Tibial artery (tissue), 4 donors: Measurements from ENCODE around the gene CAP2.
A peak's percentile ranks its signal among the peaks of the same experiment; 100 is the strongest.
"Not testable (repeated sequence)": the region's sequence is repeated elsewhere in the genome, so short reads cannot be mapped to it uniquely, and the experiment has no call there.

ENCODE experiments used
- DNase-seq, 2 donors: peaks; one replicate each; pipeline ENCODE4 v3.0.0-alpha.2; 2019
- H3K27ac ChIP-seq, 2 donors: fragments of 200-600 bp; sonication (generic) in 1 of 2; 1 replicate in 1 of 2; 2 replicates in 1 of 2; pipeline ENCODE4 v1.5.1; 2018 to 2019; ENCODE audit warnings: mild to moderate bottlenecking in 1 of 2
- H3K27me3 ChIP-seq, 2 donors: fragments of 200-600 bp; sonication (generic) in 1 of 2; one replicate each; pipeline versions ENCODE4 v1.5.1 to v1.6.0; 2016 to 2019
- H3K36me3 ChIP-seq, 3 donors: fragments of 200-600 bp; sonication (generic) in 2 of 3; one replicate each; pipeline ENCODE4 v1.5.1; 2016 to 2019; ENCODE audit warnings: mild to moderate bottlenecking in 2 of 3
- H3K4me1 ChIP-seq, 4 donors: fragments of 200-600 bp; sonication (generic) in 2 of 4; 1 replicate in 3 of 4; 2 replicates in 1 of 4; pipeline ENCODE4 v1.5.1; 2016 to 2019
- H3K4me3 ChIP-seq, 2 donors: fragments of 200-600 bp; sonication (generic) in 1 of 2; 1 replicate in 1 of 2; 2 replicates in 1 of 2; pipeline ENCODE4 v1.5.1; 2018 to 2019; ENCODE audit warnings: mild to moderate bottlenecking in 2 of 2
- H3K9me3 ChIP-seq, 3 donors: fragments of 200-600 bp; sonication (generic) in 1 of 3; one replicate each; pipeline ENCODE4 v1.5.1; 2016 to 2019
- CTCF ChIP-seq, 2 experiments: fragments of 200-600 bp in 1 of 2; fragments of 450-650 bp in 1 of 2; IDR thresholded peaks; one replicate each; pipeline ENCODE4 v1.5.1; 2017 to 2019; ENCODE audit warnings: antibody characterized with exemption in 2 of 2, mild to moderate bottlenecking in 1 of 2, moderate library complexity in 1 of 2
- intact Hi-C: fragments of 100-400 bp; cut with DNase I; formaldehyde crosslinking; loops from one replicate; pipeline ENCODE4 v1.15.0; 2023; ENCODE audit warnings: low total_unique reads

The CAP2 gene

DNA sequence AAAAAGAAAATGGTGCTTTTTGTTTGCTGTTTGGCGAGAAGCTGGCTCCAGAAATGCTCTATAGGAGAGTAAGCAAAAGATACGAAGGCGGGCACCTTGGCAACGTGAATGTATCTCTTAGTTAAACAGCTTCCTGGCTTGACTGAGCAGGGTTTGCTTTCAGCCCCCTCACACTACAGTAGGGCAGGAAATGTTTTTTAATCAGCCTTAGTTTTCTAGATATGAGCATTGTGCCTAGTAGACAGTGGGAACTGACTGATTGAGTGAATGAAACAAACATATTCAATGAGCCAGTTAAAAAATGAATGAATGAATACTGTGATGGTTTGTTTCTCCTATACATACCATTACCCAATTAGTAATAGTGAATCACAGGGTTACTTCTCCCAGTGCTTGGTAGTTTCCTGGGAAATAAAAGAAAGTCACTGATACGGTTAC, 19.9 kb downstream of the CAP2 start:
- no peak for DNase-seq
- Histone ChIP-seq H3K4me3 (no peak overlapping the region), H3K36me3 (no peaks in the 10 kb centered on the region), H3K9me3 (no peaks in the 10 kb centered on the region), H3K27ac (peak overlapping the region; percentile 2 to 45), H3K4me1 (peaks cover 0 to 71% (median 22%) of the 10 kb centered on the region in 4 donors), H3K27me3 (no peaks in the 10 kb centered on the region)
- intact Hi-C loops, result no loop called here
- no peak for TF ChIP-seq CTCF (IDR thresholded peaks at IDR 0.05)

DNA sequence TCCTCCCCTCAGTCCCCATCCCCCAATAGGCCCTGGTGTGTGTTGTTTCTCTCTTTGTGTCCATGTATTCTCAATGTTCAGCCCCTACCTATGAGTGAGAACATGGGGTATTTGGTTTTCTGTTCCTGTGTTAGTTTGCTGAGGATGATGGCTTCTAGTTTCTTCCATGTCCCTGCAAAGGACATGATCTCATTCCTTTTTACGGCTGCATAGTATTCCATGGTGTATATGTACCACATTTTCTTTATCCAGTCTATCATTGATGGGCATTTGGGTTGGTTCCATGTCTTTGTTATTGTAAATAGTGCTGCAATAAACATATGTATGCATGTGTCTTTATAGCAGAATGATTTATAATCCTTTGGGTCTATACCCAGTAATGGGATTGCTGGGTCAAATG, 21.0 kb downstream of the CAP2 start:
- intact Hi-C loops, H3K27ac ChIP-seq, DNase-seq, H3K9me3 ChIP-seq, H3K36me3 ChIP-seq, H3K27me3 ChIP-seq, H3K4me3 ChIP-seq: not testable (repeated sequence)
- peaks cover 0 to 70% (median 24%) of the 10 kb centered on the region in 4 donors for H3K4me1 ChIP-seq

GRCh38 chr6:17415321-17415720, 21.9 kb downstream of the CAP2 start:
- no peak overlapping the region for H3K4me3 ChIP-seq
- H3K9me3 ChIP-seq, result no peaks in the 10 kb centered on the region
- no peaks in the 10 kb centered on the region for H3K27me3 ChIP-seq
- no peak for TF ChIP-seq CTCF (IDR thresholded peaks at IDR 0.05)
- intact Hi-C loops, result no loop called here
- no peak overlapping the region for H3K27ac ChIP-seq
- no peaks in the 10 kb centered on the region for H3K36me3 ChIP-seq
- no peak for DNase-seq
- H3K4me1 ChIP-seq, result peaks cover 0 to 68% (median 24%) of the 10 kb centered on the region in 4 donors

DNA sequence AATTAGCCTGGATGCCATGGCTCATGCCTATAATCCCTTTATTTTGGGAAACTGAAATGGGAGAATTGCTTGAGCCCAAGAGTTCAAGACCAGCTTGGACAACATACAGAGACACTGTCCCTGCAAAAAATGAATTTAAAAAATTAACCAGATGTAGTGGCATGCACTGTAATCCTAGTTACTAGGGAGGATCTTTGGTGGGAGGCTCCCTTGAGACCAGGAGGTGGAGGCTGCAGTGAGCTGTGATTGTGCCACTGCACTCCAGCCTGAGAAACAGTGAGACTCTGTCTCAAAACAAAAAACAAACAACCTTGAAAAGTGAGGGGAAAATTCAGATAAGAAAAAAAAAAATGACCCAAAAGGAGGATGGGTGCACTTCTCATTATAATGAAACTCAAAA, 23.4 kb downstream of the CAP2 start:
- no peaks in the 10 kb centered on the region for H3K36me3 ChIP-seq
- peak overlapping the region; percentile 77 to 81 for H3K27ac ChIP-seq
- no peaks in the 10 kb centered on the region for H3K9me3 ChIP-seq
- TF ChIP-seq CTCF (IDR thresholded peaks at IDR 0.05), result no peak
- intact Hi-C loops, result no loop called here
- no peak overlapping the region for H3K4me3 ChIP-seq
- no peak for DNase-seq
- H3K27me3 ChIP-seq, result no peaks in the 10 kb centered on the region
- H3K4me1 ChIP-seq, result peaks cover 0 to 64% (median 21%) of the 10 kb centered on the region in 4 donors

DNA sequence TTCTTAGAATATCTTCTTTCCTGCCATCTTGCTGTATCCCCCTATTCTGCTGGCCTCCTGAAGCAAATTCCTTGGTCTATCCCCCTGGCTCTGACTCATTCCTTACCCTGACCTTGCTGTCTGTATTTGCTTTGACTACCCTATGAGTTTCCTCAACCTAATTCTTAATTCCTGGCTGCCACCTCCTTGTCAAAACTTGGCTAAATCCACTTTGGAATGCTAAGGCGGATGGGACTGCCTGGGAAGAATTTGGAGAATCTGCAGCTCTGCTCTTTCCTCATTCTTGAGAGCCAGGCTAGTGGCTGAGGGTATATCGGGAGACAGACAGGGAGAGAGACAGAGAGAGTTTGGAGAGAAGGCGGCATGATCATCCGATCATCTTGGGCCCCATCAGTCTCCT, 24.4 kb downstream of the CAP2 start:
- peak overlapping the region; percentile 77 to 81 for H3K27ac ChIP-seq
- peaks cover 0 to 60% (median 19%) of the 10 kb centered on the region in 4 donors for H3K4me1 ChIP-seq
- no peak for DNase-seq
- no peaks in the 10 kb centered on the region for H3K27me3 ChIP-seq
- intact Hi-C loops, result no loop called here
- no peaks in the 10 kb centered on the region for H3K36me3 ChIP-seq
- H3K4me3 ChIP-seq, result peak overlapping the region; percentile 20 to 32
- no peak for TF ChIP-seq CTCF (IDR thresholded peaks at IDR 0.05)
- no peaks in the 10 kb centered on the region for H3K9me3 ChIP-seq

DNA sequence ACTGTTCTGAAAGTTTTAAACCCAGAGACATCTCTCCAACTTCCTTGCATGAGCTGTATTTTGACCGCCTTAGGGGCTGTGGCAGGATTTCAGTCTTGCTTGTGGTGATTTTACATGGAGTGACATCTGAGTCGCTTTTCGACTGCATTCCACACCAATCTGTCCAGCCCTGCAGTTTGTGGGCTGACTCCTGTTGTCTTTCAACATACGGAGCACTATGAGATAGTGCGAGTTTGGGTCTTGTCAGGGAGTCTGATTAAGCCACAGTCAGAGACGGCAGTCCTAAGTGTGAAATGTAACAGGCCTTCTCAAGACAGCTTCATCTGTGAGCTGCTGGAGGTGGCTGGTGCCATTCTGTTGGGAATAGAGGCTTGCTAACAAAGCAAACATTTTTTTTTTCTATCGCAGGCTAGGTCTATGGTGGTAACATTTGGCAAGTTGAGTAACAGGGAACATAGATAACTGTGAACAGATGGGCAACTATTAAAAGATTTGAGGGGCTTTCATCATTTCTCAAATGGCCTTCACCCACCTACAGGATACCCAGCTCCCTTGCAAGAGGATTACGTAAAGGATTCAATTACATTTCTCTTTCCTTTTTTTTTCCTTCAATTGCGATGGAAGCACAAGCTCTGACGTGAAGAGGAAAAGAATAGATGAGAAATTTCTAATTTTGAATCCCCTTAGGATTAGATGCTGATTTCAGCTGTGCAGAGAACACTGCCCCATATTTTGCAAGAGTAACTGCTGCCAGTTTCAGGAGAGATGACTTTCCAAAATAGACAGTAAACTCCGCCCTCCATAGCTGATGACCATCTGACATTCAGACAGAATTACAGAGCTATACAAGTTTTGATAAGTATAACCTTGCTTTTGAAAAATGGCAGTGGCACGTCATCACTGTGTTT, 25.1 kb downstream of the CAP2 start:
- no peaks in the 10 kb centered on the region for H3K36me3 ChIP-seq
- peak overlapping the region; percentile 77 to 81 for H3K27ac ChIP-seq
- no peaks in the 10 kb centered on the region for H3K9me3 ChIP-seq
- TF ChIP-seq CTCF (IDR thresholded peaks at IDR 0.05), result peak in 1 of 2 experiments; percentile 20
- peak overlapping the region; percentile 20 to 32 for H3K4me3 ChIP-seq
- intact Hi-C loops, result no loop called here
- DNase-seq, result no peak
- H3K27me3 ChIP-seq, result no peaks in the 10 kb centered on the region
- peaks cover 0 to 58% (median 20%) of the 10 kb centered on the region in 4 donors for H3K4me1 ChIP-seq
